ENCODE measurements around the gene SHD.

The SHD gene

GRCh38 chr19:4298810-4299550 is 19.9 kb downstream of the SHD start:
- no peak for DNase-seq

- DNase-seq = no peak
Observed at GRCh38 chr19:4300589-4300988, 21.5 kb downstream of the SHD start.

- DNase-seq = no peak
Observed at GRCh38 chr19:4301590-4302242, 22.6 kb downstream of the SHD start.

- no peak for DNase-seq
Observed at GRCh38 chr19:4302243-4302640, 23.2 kb downstream of the SHD start, which contains the start of gene TMIGD2. Gene TMIGD2, minus strand, starts transcription at chr19:4302389. Its CDS starts 4 bp downstream, at chr19:4302385.

- no peak for DNase-seq
Observed at GRCh38 chr19:4303819-4304537, 24.9 kb downstream of the SHD start.

- peak; percentile 73 for DNase-seq
Observed at GRCh38 chr19:4304538-4305256, 25.6 kb downstream of the SHD start, which contains the start of gene FSD1. Gene FSD1, plus strand, starts transcription at chr19:4304598. Its CDS starts 149 bp downstream, at chr19:4304747.

- DNase-seq = no peak
Observed at GRCh38 chr19:4305257-4305612, 26.2 kb downstream of the SHD start.

- DNase-seq = no peak
Observed at GRCh38 chr19:4305659-4306058, 26.6 kb downstream of the SHD start.

- no peak for DNase-seq
Observed at GRCh38 chr19:4310247-4311121, 31.4 kb downstream of the SHD start.

- DNase-seq = no peak
Observed at GRCh38 chr19:4313847-4314490, 34.9 kb downstream of the SHD start.

GRCh38 chr19:4316956-4317355 is 37.9 kb downstream of the SHD start:
- no peak for DNase-seq

- no peak for DNase-seq
Observed at GRCh38 chr19:4318460-4318859, 39.4 kb downstream of the SHD start.

- no peak for DNase-seq
Observed at GRCh38 chr19:4319067-4319718, 40.1 kb downstream of the SHD start.

- DNase-seq = no peak
Observed at GRCh38 chr19:4320419-4320818, 41.4 kb downstream of the SHD start.

GRCh38 chr19:4322942-4323665 is 44.0 kb downstream of the SHD start:
- no peak for DNase-seq

GRCh38 chr19:4323692-4324091 is 44.6 kb downstream of the SHD start:
- no peak for DNase-seq

- DNase-seq = no peak
Observed at GRCh38 chr19:4324228-4324627, 45.2 kb downstream of the SHD start.

GRCh38 chr19:4326215-4326836 is 47.3 kb downstream of the SHD start:
- DNase-seq = no peak

- DNase-seq = no peak
Observed at GRCh38 chr19:4326837-4327251, 47.8 kb downstream of the SHD start.
